Measurements from ENCODE around the gene GLYR1. TPM values are rescaled to one million over a fixed set of nuclear protein-coding genes. Genes with fewer than 3 reads are reported as not detected.

Gene GLYR1
- total and polyA plus RNA-seq, 4 donors, result 36.2 to 88.1 (median 70.2) TPM

- 93 to 96% methylated on average over 19 of the region's 19 CpGs for WGBS, 2 donors
- no peaks in the 10 kb centered on the region for H3K27me3 ChIP-seq (ENCODE audit: control insufficient read depth in 3 of 3, insufficient read depth in 3 of 3, low read length in 2 of 3)
- TF ChIP-seq, protein P1, sequence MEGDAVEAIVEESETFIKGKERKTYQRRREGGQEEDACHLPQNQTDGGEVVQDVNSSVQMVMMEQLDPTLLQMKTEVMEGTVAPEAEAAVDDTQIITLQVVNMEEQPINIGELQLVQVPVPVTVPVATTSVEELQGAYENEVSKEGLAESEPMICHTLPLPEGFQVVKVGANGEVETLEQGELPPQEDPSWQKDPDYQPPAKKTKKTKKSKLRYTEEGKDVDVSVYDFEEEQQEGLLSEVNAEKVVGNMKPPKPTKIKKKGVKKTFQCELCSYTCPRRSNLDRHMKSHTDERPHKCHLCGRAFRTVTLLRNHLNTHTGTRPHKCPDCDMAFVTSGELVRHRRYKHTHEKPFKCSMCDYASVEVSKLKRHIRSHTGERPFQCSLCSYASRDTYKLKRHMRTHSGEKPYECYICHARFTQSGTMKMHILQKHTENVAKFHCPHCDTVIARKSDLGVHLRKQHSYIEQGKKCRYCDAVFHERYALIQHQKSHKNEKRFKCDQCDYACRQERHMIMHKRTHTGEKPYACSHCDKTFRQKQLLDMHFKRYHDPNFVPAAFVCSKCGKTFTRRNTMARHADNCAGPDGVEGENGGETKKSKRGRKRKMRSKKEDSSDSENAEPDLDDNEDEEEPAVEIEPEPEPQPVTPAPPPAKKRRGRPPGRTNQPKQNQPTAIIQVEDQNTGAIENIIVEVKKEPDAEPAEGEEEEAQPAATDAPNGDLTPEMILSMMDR (IDR thresholded peaks at IDR 0.05; ENCODE audit: control extremely low read depth, extremely low read depth), result no peak
- peaks cover 0 to 26% (median 9%) of the 10 kb centered on the region in 5 donors for H3K4me1 ChIP-seq (ENCODE audit: control insufficient read depth in 5 of 5, insufficient read depth in 5 of 5, low read length in 5 of 5)
- H3K9me3 ChIP-seq (ENCODE audit: control insufficient read depth in 4 of 4, insufficient read depth in 3 of 4, low read length in 3 of 4), result no peaks in the 10 kb centered on the region
- peaks cover 0 to 25% (median 13%) of the 10 kb centered on the region in 4 donors for H3K36me3 ChIP-seq (ENCODE audit: control insufficient read depth in 4 of 4, insufficient read depth in 4 of 4, low read length in 4 of 4)
- DNase-seq, result no peak
- no peak overlapping the region for H3K27ac ChIP-seq (ENCODE audit: low read depth in 1 of 2, low read length in 1 of 2)
- H3K9ac ChIP-seq (ENCODE audit: insufficient read depth in 1 of 2, low read length in 2 of 2), result no peak overlapping the region
- H3K4me3 ChIP-seq, result no peak overlapping the region
- no peak for ATAC-seq (ENCODE audit: insufficient read depth, low FRiP score)
These were observed 47.8 kb downstream of the GLYR1 start for GRCh38 chr16:4799171-4799855.

DNA sequence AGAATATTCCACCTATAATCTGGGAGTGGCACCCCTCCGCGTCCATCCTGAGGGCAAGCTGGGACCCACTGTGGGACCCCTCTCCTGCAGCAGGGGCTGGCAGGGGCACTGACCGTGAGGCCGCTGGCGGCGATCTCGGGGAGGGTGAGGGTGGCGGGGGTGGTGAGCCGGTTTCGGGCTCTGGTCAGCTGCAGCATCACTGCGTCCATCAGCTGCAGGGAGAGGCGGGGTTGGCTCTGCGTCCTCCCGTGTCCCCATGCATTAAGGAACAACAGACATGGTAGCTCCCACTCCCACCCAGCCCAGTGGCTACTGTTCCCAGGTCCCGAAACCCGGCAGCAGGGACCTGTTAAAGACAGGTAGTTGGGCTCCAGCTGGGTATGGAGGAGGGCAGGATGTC lies 48.6 kb downstream of the GLYR1 start:
- no peak for ATAC-seq (ENCODE audit: insufficient read depth, low FRiP score)
- Histone ChIP-seq H3K4me3 (no peak overlapping the region), H3K9ac (ENCODE audit: insufficient read depth in 1 of 2, low read length in 2 of 2) (no peak overlapping the region), H3K36me3 (ENCODE audit: control insufficient read depth in 4 of 4, insufficient read depth in 4 of 4, low read length in 4 of 4) (peaks cover 0 to 22% (median 12%) of the 10 kb centered on the region in 4 donors), H3K27me3 (ENCODE audit: control insufficient read depth in 3 of 3, insufficient read depth in 3 of 3, low read length in 2 of 3) (no peaks in the 10 kb centered on the region), H3K9me3 (ENCODE audit: control insufficient read depth in 4 of 4, insufficient read depth in 3 of 4, low read length in 3 of 4) (no peaks in the 10 kb centered on the region), H3K27ac (ENCODE audit: low read depth in 1 of 2, low read length in 1 of 2) (no peak overlapping the region), H3K4me1 (ENCODE audit: control insufficient read depth in 5 of 5, insufficient read depth in 5 of 5, low read length in 5 of 5) (peaks cover 0 to 18% (median 2%) of the 10 kb centered on the region in 5 donors)
- TF ChIP-seq, protein P1 (IDR thresholded peaks at IDR 0.05; ENCODE audit: control extremely low read depth, extremely low read depth), result no peak
- no peak for DNase-seq
- 89 to 98% methylated on average over 16 of the region's 16 CpGs for WGBS, 2 donors

- Histone ChIP-seq H3K9me3 (ENCODE audit: control insufficient read depth in 4 of 4, insufficient read depth in 3 of 4, low read length in 3 of 4) (no peaks in the 10 kb centered on the region), H3K9ac (ENCODE audit: insufficient read depth in 1 of 2, low read length in 2 of 2) (no peak overlapping the region), H3K4me3 (no peak overlapping the region), H3K27me3 (ENCODE audit: control insufficient read depth in 3 of 3, insufficient read depth in 3 of 3, low read length in 2 of 3) (no peaks in the 10 kb centered on the region), H3K4me1 (ENCODE audit: control insufficient read depth in 5 of 5, insufficient read depth in 5 of 5, low read length in 5 of 5) (peaks cover 0 to 14% (median 0%) of the 10 kb centered on the region in 5 donors), H3K27ac (ENCODE audit: low read depth in 1 of 2, low read length in 1 of 2) (no peak overlapping the region), H3K36me3 (ENCODE audit: control insufficient read depth in 4 of 4, insufficient read depth in 4 of 4, low read length in 4 of 4) (peaks cover 0 to 22% (median 12%) of the 10 kb centered on the region in 4 donors)
- DNase-seq (no peak), ATAC-seq (ENCODE audit: insufficient read depth, low FRiP score) (no peak)
- 94 to 96% methylated on average over 22 of the region's 22 CpGs for WGBS, 2 donors
- TF ChIP-seq, protein P1 (IDR thresholded peaks at IDR 0.05; ENCODE audit: control extremely low read depth, extremely low read depth), result no peak
These were observed 49.3 kb downstream of the GLYR1 start for GRCh38 chr16:4797805-4798252.

Data from lung (tissue), 12 donors.